GM20431 (cell line): ENCODE data around the gene NDUFS1.

ENCODE experiments used
- in situ Hi-C: fragments of 300-500 bp; cut with MseI, MboI; formaldehyde crosslinking; loops from one replicate; pipeline ENCODE4 v1.15.0; 2020; ENCODE audit warnings: low sequenced_read_pairs; ENCODE audit not compliant: unreplicated experiment

The NDUFS1 gene

DNA sequence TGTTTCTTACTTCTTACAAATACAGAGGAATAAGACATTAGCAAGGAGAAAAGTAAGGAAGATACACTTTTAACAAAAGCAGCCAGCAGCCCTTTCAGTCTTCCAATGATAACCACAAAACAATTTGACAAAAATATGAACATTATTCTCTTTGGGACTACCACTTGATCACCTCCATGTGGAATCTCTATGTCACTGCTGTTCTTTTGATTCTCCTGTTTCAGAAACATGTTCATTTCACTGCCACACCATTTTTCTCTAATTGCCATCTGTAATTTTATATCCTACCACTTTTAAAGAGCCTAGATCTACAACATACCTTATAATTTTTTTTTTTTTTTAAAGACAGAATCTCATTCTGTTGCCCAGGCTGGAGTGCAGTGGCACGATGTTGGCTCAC lies 84.1 kb downstream of the NDUFS1 start:
- in situ Hi-C loops: no loop called here

DNA sequence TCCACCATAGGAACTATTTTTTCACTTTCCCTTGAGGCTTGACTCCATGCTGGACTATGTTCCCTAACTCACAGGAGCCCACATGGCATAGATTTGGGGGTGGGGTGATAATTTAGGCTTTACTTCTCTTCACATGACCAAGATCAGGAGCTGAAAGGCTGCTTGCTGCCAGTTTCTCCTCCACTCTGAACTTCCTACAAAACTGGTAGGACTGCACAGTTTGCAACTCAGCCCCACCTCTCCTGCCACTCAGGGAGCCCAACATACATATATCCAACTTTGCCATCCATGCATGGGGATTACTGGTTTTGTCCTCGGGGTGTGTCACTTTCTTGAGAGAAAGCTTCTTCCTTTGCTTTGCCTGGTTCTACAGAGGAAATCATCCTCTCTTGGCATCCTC lies 87.4 kb downstream of the NDUFS1 start:
- in situ Hi-C loops: no loop called here

DNA sequence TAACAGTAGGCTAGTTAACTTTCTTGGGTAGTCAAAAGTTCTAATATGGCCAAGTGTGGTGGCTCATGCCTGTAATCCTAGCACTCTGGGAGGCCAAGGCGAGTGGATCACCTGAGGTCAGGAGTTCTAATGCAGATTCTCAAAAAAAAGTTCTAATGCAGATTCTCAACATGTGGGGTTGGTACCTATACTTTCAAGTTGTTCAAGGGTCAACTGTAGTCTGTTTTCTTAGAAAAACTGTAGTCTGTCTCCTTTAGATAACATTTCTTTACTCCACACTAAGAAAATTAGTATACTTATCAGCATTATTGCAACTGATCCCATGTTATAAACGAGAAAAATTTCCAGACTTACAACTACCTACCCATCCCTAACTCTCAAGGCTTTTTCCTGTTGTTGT lies 89.8 kb downstream of the NDUFS1 start:
- in situ Hi-C loops: no loop called here

DNA sequence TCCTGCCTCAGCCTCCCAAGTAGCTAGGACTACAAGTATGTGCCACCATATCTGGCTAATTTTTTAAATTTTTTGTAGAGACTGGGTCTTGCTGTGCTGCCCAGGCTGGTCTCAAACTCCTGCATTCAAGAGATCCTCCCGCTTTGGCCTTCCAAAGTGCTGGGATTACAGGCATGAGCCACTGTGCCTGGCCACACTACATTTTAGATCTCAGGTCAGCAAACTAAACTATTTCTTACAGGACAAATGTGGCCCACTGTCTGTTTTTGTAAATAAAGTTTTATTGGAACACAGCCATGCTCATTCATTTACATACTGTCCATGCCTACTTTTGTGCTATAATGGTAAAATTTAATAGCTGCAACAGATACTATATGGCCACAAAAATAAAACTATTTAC lies 91.0 kb downstream of the NDUFS1 start:
- in situ Hi-C loops: no loop called here
